ENCODE data around the gene CDH4.

The CDH4 gene

DNA sequence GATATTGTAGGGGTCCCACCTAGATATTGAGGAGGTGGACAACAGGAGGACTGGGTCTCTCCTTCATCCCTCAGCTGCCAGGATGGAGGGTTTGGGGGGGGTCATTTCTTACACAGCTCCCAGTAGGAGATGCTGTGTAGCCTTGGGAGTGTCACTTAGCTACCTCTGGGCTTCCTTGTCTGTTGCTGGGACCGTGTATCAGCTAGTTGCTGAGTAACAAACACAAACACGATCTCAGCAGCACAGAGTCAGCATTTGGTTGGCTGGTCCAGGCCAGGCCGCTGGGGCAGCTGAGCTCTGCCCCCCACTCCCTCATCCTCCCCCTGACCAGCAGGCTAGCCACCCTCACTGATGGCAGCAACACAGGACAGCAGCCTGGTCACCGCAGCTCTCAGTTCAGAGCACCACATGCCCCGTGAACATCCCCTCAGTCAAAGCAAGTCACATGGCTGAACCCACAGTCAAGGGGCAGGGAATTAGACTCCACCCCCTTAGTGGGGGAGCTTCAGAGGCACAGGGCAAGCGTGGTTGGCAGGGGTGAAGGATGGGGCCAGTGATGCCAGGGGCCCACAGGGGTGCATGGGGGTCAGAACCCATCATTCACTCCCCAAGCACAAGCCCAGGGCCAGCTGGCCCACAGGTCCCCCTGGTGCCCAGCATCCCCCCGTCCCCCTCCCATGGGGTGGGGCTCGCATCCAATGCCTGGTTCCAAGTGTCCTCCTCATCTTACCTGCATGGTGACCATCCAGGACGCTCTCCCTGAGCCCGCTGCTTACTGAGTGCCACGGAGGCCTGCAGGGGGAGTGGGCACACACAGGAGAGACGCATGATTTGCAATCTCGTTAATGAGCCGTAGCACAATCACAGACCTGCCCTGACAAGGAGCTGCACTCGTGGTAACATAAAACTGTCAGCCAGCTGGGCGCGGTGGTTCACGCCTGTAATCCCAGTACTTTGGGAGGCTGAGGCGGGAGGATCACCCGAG, 701.3 kb downstream of the CDH4 start:
- Histone ChIP-seq H3K27me3 (ENCODE audit: insufficient read depth, poor library complexity, severe bottlenecking) (no peaks in the 10 kb centered on the region), H3K4me3 (replicated peaks; ENCODE audit: insufficient read depth, low read length) (no peak overlapping the region), H3K27ac (replicated peaks) (no peak overlapping the region)
- TF ChIP-seq, protein P1, sequence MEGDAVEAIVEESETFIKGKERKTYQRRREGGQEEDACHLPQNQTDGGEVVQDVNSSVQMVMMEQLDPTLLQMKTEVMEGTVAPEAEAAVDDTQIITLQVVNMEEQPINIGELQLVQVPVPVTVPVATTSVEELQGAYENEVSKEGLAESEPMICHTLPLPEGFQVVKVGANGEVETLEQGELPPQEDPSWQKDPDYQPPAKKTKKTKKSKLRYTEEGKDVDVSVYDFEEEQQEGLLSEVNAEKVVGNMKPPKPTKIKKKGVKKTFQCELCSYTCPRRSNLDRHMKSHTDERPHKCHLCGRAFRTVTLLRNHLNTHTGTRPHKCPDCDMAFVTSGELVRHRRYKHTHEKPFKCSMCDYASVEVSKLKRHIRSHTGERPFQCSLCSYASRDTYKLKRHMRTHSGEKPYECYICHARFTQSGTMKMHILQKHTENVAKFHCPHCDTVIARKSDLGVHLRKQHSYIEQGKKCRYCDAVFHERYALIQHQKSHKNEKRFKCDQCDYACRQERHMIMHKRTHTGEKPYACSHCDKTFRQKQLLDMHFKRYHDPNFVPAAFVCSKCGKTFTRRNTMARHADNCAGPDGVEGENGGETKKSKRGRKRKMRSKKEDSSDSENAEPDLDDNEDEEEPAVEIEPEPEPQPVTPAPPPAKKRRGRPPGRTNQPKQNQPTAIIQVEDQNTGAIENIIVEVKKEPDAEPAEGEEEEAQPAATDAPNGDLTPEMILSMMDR (IDR thresholded peaks at IDR 0.05; ENCODE audit: insufficient read depth, low read length), result no peak
- no peak for TF ChIP-seq GABPA (IDR thresholded peaks at IDR 0.05; ENCODE audit: low read depth)
- TF ChIP-seq, protein P2, sequence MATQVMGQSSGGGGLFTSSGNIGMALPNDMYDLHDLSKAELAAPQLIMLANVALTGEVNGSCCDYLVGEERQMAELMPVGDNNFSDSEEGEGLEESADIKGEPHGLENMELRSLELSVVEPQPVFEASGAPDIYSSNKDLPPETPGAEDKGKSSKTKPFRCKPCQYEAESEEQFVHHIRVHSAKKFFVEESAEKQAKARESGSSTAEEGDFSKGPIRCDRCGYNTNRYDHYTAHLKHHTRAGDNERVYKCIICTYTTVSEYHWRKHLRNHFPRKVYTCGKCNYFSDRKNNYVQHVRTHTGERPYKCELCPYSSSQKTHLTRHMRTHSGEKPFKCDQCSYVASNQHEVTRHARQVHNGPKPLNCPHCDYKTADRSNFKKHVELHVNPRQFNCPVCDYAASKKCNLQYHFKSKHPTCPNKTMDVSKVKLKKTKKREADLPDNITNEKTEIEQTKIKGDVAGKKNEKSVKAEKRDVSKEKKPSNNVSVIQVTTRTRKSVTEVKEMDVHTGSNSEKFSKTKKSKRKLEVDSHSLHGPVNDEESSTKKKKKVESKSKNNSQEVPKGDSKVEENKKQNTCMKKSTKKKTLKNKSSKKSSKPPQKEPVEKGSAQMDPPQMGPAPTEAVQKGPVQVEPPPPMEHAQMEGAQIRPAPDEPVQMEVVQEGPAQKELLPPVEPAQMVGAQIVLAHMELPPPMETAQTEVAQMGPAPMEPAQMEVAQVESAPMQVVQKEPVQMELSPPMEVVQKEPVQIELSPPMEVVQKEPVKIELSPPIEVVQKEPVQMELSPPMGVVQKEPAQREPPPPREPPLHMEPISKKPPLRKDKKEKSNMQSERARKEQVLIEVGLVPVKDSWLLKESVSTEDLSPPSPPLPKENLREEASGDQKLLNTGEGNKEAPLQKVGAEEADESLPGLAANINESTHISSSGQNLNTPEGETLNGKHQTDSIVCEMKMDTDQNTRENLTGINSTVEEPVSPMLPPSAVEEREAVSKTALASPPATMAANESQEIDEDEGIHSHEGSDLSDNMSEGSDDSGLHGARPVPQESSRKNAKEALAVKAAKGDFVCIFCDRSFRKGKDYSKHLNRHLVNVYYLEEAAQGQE (IDR thresholded peaks at IDR 0.05; ENCODE audit: insufficient replicate concordance, low read depth), result no peak
- no peak for DNase-seq (ENCODE audit: low read depth in 1 of 2, low spot score in 1 of 2)

- no peak for DNase-seq (ENCODE audit: low read depth in 1 of 2, low spot score in 1 of 2)
- Histone ChIP-seq H3K27me3 (ENCODE audit: insufficient read depth, poor library complexity, severe bottlenecking) (no peaks in the 10 kb centered on the region), H3K27ac (replicated peaks) (no peak overlapping the region), H3K4me3 (replicated peaks; ENCODE audit: insufficient read depth, low read length) (no peak overlapping the region)
- TF ChIP-seq, protein P1 (IDR thresholded peaks at IDR 0.05; ENCODE audit: insufficient read depth, low read length), result no peak
- no peak for TF ChIP-seq POLR2AphosphoS5 (IDR thresholded peaks at IDR 0.05; ENCODE audit: low read depth)
- TF ChIP-seq SPI1 (IDR thresholded peaks at IDR 0.05; ENCODE audit: borderline replicate concordance, low read depth), result no peak
- TF ChIP-seq, protein P2 (IDR thresholded peaks at IDR 0.05; ENCODE audit: insufficient replicate concordance, low read depth), result no peak
- no peak for TF ChIP-seq GABPA (IDR thresholded peaks at IDR 0.05; ENCODE audit: low read depth)
Measured at GRCh38 chr20:61954276-61955021, 702.4 kb downstream of the CDH4 start.

DNA sequence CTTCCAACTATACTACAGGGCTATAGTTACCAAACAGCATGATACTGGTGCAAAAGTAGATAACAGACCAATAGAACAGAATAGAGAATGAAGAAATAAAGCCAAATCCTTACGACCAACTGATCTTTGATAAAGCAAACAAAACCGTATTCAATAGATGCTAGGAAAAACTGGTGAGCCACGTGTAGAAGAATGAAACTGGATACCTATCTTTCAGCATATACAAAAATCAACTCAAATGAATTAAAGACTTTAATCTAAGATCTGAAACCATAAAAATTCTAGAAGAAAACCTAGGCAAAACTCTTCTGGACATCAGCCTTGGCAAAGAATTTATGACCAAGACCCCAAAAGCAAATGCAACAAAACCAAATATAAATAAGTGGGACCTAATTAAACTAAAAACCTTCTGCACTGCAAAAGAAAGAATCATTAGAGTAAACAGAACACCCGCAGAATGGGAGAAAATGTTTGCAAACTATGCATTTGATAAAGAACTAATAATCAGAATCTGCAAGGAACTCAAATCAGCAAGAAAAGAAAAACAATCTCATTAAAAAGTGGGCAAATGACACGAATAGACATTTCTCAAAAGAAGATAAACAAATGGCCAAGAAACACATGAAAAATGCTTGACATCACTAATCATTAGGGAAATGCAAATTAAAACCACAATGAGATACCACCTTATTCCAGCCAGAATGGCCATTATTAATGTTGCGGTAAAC, 703.8 kb downstream of the CDH4 start:
- no peak for DNase-seq (ENCODE audit: low read depth in 1 of 2, low spot score in 1 of 2)
- no peaks in the 10 kb centered on the region for H3K27me3 ChIP-seq (ENCODE audit: insufficient read depth, poor library complexity, severe bottlenecking)
- H3K27ac ChIP-seq (replicated peaks), result no peak overlapping the region
- no peak overlapping the region for H3K4me3 ChIP-seq (replicated peaks; ENCODE audit: insufficient read depth, low read length)
- TF ChIP-seq GABPA (IDR thresholded peaks at IDR 0.05; ENCODE audit: low read depth), result no peak
- TF ChIP-seq, protein P1 (IDR thresholded peaks at IDR 0.05; ENCODE audit: insufficient read depth, low read length), result no peak
- TF ChIP-seq SPI1 (IDR thresholded peaks at IDR 0.05; ENCODE audit: borderline replicate concordance, low read depth), result no peak
- no peak for TF ChIP-seq POLR2AphosphoS5 (IDR thresholded peaks at IDR 0.05; ENCODE audit: low read depth)
- TF ChIP-seq, protein P2 (IDR thresholded peaks at IDR 0.05; ENCODE audit: insufficient replicate concordance, low read depth), result no peak
